Transverse colon (tissue), 4 donors: Measurements from ENCODE around the gene DENND2D.

Experiments used
- POLR2A ChIP-seq: fragments of 450-650 bp; IDR thresholded peaks from one replicate; pipeline ENCODE4 v1.6.1; 2016; ENCODE audit warnings: antibody characterized with exemption, mild to moderate bottlenecking, moderate library complexity
- POLR2AphosphoS5 ChIP-seq, 3 donors: sonication (generic); formaldehyde crosslinking; IDR thresholded peaks; one replicate each; pipeline ENCODE4 v1.6.1; 2016; ENCODE audit warnings: antibody characterized with exemption in 3 of 3
- TF ChIP-seq, protein P1 (sequence below), 5 experiments: fragments of 200-600 bp in 3 of 5; fragments of 450-650 bp in 2 of 5; sonication (generic) in 3 of 5; IDR thresholded peaks; 1 replicate in 2 of 5; 2 replicates in 3 of 5; pipeline ENCODE4 v1.5.1; 2016 to 2017; ENCODE audit warnings: antibody characterized with exemption in 5 of 5, inconsistent platforms in 3 of 5, mild to moderate bottlenecking in 2 of 5, moderate library complexity in 1 of 5

DNA sequence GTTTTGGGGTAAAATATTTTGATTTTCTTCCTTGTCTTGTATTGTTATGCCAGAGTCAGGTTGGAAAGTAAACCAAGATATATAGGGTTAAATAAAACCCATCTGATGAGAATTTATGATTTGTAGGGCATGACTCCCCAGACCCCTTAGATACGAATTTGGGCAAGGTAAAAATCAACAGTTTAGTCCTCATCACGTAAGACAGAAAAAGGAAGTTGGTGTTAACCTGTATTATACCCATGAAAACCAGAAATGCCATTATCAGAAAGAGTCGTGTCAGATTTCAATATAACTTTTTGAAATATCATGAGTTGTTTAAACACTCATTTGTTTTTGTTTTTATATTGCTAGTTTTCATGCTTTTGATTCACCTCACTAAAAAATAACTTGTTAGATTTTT, 48.6 kb downstream of the DENND2D start:
- TF ChIP-seq, protein P1, sequence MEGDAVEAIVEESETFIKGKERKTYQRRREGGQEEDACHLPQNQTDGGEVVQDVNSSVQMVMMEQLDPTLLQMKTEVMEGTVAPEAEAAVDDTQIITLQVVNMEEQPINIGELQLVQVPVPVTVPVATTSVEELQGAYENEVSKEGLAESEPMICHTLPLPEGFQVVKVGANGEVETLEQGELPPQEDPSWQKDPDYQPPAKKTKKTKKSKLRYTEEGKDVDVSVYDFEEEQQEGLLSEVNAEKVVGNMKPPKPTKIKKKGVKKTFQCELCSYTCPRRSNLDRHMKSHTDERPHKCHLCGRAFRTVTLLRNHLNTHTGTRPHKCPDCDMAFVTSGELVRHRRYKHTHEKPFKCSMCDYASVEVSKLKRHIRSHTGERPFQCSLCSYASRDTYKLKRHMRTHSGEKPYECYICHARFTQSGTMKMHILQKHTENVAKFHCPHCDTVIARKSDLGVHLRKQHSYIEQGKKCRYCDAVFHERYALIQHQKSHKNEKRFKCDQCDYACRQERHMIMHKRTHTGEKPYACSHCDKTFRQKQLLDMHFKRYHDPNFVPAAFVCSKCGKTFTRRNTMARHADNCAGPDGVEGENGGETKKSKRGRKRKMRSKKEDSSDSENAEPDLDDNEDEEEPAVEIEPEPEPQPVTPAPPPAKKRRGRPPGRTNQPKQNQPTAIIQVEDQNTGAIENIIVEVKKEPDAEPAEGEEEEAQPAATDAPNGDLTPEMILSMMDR (IDR thresholded peaks at IDR 0.05), result no peak
- TF ChIP-seq POLR2A (no peak), POLR2AphosphoS5 (IDR thresholded peaks at IDR 0.05) (no peak)
